GM12878 (cell line): ENCODE measurements around the gene HCLS1.

ENCODE experiments used
- POLR2A ChIP-seq: IDR thresholded peaks from 2 replicates; pipeline ENCODE4 v1.6.1; 2011; ENCODE audit warnings: low read depth, mild to moderate bottlenecking, low read length
- POLR2AphosphoS5 ChIP-seq: IDR thresholded peaks from 2 replicates; pipeline ENCODE4 v1.6.1; 2011; ENCODE audit warnings: mild to moderate bottlenecking, low read length, inconsistent platforms

- no peak for TF ChIP-seq POLR2AphosphoS5
- TF ChIP-seq POLR2A: no peak
Observed at GRCh38 chr3:121662742-121663141, 2.0 kb upstream of the HCLS1 start.
